Tibial nerve (tissue), 4 donors: Measurements from ENCODE around the gene LOXHD1.

Experiments
- CTCF ChIP-seq, 5 experiments: fragments of 200-600 bp in 3 of 5; fragments of 450-650 bp in 2 of 5; sonication (generic) in 3 of 5; IDR thresholded peaks; one replicate each; pipeline ENCODE4 v1.5.1; 2016 to 2019; ENCODE audit warnings: antibody characterized with exemption in 5 of 5, mild to moderate bottlenecking in 3 of 5, moderate library complexity in 2 of 5
- EP300 ChIP-seq, 2 donors: sonication (generic); formaldehyde crosslinking; IDR thresholded peaks; one replicate each; pipeline ENCODE4 v1.6.1; 2017; ENCODE audit warnings: antibody characterized with exemption in 2 of 2, mild to moderate bottlenecking in 1 of 2
- POLR2A ChIP-seq, 2 donors: fragments of 450-650 bp; IDR thresholded peaks; one replicate each; pipeline ENCODE4 v1.6.1; 2017; ENCODE audit warnings: antibody characterized with exemption in 2 of 2, mild to moderate bottlenecking in 2 of 2, moderate library complexity in 2 of 2

- TF ChIP-seq POLR2A (IDR thresholded peaks at IDR 0.05): no peak
- TF ChIP-seq CTCF (IDR thresholded peaks at IDR 0.05): no peak
- TF ChIP-seq EP300 (IDR thresholded peaks at IDR 0.05): no peak
Measured at GRCh38 chr18:46570666-46571065, 86.4 kb downstream of the LOXHD1 start.
